GM12872 (cell line): Measurements from ENCODE around the gene SLC9A5.

Experiments
- TF ChIP-seq, protein P1 (sequence below): IDR thresholded peaks from 3 replicates; pipeline ENCODE4 v1.5.1; 2011; ENCODE audit warnings: low read depth, mild to moderate bottlenecking, low read length, moderate library complexity; ENCODE audit not compliant: insufficient read depth

The SLC9A5 gene

DNA sequence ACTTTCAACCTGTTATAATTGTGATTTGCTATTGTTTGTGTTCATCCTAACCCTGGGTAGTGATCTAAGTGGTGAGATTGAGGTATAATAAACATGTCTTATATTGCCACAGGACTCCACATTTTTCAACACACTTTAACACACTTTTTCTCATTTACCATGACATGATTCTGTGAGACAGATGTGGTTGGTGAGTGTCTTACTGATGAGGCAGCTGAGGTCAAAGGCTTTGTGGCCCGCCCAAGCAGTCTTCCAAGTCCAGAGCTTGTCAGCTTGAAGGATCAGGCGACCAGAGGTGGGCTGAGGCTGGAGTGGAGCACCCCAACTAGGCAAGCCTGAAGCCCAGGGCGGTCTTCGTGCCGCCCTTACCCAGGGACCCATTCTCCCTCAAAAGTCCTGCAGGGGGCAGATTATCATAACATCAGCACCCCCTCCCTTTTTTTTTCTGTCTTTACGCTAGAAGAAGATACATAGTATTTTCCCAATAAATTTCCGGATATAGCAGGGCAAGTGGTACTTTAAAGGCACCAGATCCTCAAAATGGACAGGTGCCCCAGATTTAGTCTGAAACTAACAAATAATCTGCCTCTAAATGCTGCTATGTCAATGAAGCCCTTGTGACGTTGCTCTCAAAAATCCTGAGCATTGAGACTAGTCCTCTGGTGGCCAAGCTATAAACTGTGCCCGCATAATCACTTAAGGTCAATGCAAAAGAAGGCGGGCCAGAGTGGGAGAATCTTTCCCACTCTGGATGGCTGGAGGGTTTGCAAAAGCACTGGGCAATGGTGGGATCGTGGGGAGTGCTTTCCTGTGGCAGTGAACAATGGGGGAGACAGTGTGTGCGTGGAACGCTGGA lies 56.7 kb downstream of the SLC9A5 start:
- TF ChIP-seq, protein P1, sequence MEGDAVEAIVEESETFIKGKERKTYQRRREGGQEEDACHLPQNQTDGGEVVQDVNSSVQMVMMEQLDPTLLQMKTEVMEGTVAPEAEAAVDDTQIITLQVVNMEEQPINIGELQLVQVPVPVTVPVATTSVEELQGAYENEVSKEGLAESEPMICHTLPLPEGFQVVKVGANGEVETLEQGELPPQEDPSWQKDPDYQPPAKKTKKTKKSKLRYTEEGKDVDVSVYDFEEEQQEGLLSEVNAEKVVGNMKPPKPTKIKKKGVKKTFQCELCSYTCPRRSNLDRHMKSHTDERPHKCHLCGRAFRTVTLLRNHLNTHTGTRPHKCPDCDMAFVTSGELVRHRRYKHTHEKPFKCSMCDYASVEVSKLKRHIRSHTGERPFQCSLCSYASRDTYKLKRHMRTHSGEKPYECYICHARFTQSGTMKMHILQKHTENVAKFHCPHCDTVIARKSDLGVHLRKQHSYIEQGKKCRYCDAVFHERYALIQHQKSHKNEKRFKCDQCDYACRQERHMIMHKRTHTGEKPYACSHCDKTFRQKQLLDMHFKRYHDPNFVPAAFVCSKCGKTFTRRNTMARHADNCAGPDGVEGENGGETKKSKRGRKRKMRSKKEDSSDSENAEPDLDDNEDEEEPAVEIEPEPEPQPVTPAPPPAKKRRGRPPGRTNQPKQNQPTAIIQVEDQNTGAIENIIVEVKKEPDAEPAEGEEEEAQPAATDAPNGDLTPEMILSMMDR: peak; percentile 15; the same call in 1 of the 3 replicates

DNA sequence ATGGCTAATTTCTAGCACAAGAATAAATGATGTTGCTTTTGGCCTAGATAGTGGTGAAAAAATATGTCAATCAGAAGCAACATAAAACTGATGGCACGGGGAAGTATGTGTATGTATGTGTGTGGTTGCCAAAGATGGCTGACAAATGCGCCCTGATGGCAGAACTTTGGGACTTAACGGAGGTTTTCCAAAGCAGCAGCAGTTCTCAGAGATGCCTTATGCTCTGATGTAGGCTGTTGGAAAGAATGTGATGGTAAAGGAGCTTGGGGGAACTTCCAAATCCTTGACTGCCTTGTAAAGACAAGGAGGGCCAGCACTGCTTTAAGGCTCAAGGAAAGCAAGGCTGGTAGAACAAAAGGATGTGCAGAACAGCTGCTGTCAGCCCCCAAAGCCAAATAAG lies 61.8 kb downstream of the SLC9A5 start:
- TF ChIP-seq, protein P1: no peak

DNA sequence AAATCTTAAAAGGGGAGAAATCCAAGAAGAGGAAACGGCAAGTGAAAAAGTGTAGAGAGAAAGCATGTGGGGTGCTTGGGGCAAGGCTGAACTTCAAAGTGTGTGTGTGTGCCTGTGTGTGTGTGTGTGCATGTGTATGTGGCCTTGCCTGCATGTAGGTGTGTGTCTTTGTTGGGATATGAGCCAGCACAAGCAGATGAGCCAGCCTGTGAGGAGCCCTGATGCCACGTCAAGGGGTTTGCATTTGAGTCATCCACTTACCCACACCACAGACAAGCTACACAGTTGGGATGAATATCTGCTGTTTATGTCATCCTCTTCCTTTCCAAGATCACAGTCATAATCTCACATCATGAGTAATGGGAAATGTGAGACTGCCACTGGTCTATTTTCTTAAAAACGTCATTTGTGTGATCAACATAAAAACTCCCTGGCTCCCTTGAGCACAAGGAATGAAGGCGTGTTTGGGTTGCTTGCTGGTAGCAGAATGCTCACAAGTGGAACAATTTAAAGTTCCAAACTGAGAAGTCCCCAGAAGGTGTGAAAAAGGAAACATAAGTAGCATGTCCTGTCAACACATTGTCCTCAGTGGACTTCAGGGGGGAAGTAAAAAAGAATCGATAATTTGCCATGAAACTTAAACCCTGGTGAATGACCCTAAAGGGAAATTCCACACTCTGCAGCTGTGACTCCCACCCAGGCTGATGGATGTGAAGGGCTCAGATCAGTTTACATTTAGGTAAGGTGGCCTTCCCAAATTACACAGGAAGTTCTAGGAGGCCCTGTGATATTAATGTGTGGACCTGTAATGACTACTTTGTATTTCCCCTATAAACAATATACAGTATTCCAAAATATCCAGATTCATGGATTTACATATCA lies 63.1 kb downstream of the SLC9A5 start:
- TF ChIP-seq, protein P1: no peak

DNA sequence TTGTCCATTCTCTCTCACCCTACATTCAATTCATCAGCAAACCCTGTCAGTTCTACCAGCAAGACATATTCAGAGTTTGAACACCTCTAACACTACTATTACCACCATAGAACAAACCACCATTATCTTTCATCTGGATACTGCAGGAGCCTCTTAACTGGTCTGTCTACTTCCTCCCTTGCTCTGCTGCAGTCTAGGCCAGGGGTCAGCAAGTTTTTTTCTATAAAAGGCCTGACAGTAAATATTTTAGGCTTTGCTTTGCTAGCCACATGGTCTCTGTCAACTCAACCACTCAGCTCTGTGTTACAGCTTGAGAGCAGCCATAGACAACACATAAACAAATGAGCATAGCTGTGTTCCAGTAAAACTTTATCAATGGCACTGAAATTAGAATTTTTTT lies 63.9 kb downstream of the SLC9A5 start:
- TF ChIP-seq, protein P1: no peak

DNA sequence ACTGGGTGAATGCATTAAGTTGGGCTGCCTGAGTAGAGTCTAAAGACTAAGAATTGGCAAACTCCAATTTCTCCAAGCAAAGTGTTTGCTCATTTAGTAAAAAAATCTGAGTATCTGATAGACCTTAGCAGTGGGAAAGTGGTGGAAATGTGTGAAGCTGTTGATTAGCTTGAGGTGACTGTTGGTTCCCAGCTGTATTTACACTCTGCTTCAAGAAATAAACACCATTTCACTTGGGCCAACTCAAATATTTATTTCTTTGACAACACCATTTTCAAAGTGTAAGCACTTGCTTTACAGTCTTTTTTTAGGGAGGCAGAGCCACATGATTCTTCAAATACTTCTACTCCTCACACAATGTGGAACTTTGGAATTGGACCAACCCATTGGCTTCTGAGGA lies 69.1 kb downstream of the SLC9A5 start:
- TF ChIP-seq, protein P1: no peak
